Measurements from ENCODE around the gene INTS1.

INTS1 gene

DNA sequence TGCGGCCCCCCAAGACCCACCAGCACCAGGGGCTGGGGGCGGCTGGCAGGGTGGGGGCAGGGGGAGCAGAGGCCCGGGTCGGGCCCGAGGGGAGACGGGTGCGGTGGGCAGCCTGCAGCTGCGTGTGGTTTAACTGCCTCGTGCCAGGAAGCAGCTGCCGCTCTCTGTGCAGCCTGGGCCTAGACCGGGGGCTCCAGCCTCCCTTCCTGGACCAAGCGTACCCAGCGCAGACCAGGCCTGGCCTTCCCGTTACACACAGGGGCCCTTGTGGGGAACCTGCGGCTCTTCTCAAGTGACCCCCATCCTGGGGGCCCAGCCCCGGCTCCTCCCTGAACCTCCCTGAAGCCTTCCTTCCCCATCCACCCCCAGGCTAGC lies 6.6 kb upstream of the INTS1 start:
- no peak overlapping the region for H3K4me3 ChIP-seq (ENCODE audit: low read length)
- no peak for DNase-seq (ENCODE audit: low read depth)
- TF ChIP-seq, protein P1, sequence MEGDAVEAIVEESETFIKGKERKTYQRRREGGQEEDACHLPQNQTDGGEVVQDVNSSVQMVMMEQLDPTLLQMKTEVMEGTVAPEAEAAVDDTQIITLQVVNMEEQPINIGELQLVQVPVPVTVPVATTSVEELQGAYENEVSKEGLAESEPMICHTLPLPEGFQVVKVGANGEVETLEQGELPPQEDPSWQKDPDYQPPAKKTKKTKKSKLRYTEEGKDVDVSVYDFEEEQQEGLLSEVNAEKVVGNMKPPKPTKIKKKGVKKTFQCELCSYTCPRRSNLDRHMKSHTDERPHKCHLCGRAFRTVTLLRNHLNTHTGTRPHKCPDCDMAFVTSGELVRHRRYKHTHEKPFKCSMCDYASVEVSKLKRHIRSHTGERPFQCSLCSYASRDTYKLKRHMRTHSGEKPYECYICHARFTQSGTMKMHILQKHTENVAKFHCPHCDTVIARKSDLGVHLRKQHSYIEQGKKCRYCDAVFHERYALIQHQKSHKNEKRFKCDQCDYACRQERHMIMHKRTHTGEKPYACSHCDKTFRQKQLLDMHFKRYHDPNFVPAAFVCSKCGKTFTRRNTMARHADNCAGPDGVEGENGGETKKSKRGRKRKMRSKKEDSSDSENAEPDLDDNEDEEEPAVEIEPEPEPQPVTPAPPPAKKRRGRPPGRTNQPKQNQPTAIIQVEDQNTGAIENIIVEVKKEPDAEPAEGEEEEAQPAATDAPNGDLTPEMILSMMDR (conservative IDR thresholded peaks at IDR 0.05; ENCODE audit: low read depth, low read length): no peak

DNA sequence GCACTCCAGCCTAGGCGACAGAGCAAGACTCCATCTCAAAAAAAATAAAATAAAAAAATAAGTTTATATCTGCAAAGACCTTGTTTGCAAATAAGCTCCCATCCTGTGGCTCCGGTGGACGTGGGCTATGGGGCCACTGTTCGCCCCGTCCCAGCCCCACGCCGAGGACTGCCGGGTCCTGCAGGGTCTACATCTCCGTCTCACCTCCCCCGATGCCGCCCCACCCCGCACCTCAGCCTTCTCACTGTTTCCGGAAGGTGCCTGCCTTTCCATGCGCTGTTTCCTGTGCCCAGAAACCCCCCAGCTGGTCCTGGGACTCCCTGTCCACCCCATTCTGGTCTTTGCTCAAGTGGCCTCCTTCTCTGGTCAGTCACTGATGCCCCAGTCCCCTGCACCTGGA lies 5.0 kb upstream of the INTS1 start:
- no peak for DNase-seq (ENCODE audit: low read depth)
- TF ChIP-seq, protein P1 (conservative IDR thresholded peaks at IDR 0.05; ENCODE audit: low read depth, low read length): no peak
- no peak overlapping the region for H3K4me3 ChIP-seq (ENCODE audit: low read length)

DNA sequence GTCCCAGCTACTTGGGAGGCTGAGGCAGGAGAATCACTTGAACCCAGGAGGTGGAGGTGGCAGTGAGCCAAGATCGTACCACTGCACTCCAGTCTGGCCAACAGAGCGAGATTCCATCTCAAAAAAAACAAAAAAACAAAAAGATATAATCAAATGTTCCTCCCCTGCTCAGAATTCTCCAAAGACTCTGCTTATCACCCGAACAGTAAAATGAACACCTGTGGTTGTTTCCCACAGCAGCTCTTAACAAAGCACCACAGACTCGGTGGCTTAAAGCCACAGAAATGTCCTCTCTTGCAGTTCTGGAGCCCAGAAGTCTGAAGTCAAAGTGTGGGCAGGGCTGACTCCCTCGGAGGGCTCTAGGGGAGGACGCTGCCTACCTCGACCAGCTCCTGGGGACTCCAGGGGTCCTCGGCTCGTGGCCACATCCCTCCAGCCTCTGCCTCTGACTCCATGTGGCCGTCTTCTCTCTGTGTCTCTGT lies 4.1 kb upstream of the INTS1 start:
- TF ChIP-seq, protein P1 (conservative IDR thresholded peaks at IDR 0.05; ENCODE audit: low read depth, low read length): no peak
- DNase-seq (ENCODE audit: low read depth): no peak

DNA sequence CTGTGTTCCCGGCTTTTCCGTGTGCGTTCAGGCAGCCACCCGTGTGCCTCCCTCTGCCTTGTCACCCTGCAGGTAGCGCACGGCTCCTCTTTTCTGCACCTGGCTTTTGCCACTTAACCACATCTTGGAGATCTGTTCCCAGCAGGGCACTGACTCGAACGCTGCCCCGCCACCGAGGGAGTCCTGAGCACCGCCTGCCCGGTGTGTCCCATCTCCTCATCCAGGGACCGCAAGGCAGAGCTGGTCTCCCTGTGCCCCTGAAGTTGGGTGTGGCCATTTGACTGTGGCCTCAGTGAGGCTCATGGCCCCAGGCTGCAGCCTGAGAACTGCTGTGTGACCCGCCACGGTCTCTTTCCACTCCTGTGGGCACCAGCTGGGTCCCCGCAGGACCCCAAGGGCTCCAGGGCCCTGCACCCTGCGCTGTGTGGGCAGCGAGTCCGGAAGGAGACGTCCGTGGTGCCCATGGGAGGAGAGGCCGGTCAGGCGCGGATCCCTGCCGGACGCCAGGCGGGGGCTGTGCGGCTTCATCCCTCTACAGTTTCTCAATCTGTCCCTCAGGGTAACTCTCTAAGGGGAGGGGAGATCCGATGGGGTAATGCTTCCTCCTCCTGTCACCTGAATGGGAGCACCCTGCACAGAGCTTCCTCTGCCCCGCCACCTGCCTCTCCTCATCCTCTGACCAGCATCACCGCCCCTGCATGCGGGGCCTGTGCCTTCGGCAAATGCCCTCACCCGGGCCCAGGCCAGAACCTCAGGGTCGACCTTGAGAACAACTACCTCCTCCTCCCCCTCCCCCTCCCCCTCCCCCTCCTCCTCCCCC lies 1.8 kb upstream of the INTS1 start:
- no peak overlapping the region for H3K4me3 ChIP-seq (ENCODE audit: low read length)
- no peak for DNase-seq (ENCODE audit: low read depth)
- TF ChIP-seq, protein P1 (conservative IDR thresholded peaks at IDR 0.05; ENCODE audit: low read depth, low read length): no peak

More for the DNA sequence above, 4.1 kb upstream of the INTS1 start:
- H3K4me3 ChIP-seq (ENCODE audit: low read length): no peak overlapping the region

DNA sequence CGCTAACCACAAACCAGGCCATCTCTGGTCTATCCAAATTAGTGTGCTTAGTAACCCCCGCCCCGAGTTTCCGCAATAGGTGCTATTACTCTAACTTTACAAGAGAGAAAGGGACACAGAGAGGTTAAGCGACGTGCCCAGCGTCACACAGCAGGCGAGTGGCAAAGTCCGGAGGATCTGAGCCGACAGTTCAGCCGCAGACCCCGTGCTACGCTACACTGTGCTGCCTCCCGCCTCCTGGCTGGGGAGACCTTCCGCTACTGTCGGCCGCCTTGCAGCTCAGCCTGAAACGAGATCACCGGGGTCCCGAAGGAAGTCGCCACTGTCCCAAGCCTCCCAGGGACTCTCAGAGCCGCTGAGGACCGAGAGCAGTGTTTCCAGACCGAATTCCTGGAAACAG lies 799 bp downstream of the INTS1 start:
- H3K4me3 ChIP-seq (ENCODE audit: low read length): peak overlapping the region; percentile 77
- DNase-seq (ENCODE audit: low read depth): no peak
- TF ChIP-seq, protein P1 (conservative IDR thresholded peaks at IDR 0.05; ENCODE audit: low read depth, low read length): no peak

DNA sequence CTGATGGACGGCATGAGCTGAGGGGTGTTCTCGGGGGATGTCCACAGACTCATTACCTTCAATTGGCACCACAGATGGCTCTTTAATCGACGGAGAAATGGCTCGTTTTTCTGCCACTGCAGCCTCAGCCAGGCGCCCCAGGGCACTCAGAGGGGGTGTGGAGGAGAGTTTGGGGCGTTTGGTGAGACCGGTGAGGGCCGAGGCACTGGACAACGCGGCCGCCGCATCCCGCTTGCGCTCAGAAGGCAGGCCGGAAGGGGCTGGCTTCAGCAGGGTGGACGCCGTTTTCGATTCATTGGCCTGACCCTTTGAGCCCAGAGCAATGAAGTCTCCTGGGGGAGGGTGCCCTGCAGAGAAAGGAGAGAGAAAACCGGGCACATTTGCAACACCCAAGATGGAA lies 1.3 kb downstream of the INTS1 start:
- no peak for DNase-seq (ENCODE audit: low read depth)
- H3K4me3 ChIP-seq (ENCODE audit: low read length): peak overlapping the region; percentile 4
- TF ChIP-seq, protein P1 (conservative IDR thresholded peaks at IDR 0.05; ENCODE audit: low read depth, low read length): no peak

All from retinal pigment epithelial cell (primary cell).